H1 (cell line): ENCODE measurements around the gene BMERB1. TPM values are rescaled to one million over a fixed set of nuclear protein-coding genes. Genes with fewer than 3 reads are reported as not detected.

Experiments
- CTCF ChIA-PET: fragments of 300-600 bp; sonication (Branson Sonifier 250); formaldehyde crosslinking; loops from one replicate; lab custom pipeline; 2021; ENCODE audit not compliant: partially characterized antibody; lab: Charles Lee
- POLR2A ChIA-PET: fragments of 300-600 bp; sonication (Branson Sonifier 250); formaldehyde crosslinking; loops from one replicate; lab custom pipeline; 2021; ENCODE audit warnings: inconsistent platforms; ENCODE audit not compliant: partially characterized antibody; lab: Charles Lee
- DNase-seq, 2 experiments: peaks; one replicate each; pipeline versions ENCODE4 v3.0.0 to v3.0.0-alpha.2; 2010 to 2022; ENCODE audit warnings: low spot score in 2 of 2, low read depth in 1 of 2, mixed read lengths in 1 of 2
- FAIRE-seq: peaks from 2 replicates; lab custom pipeline; 2011; peaks lifted over from hg19 to GRCh38; lab: Jason Lieb, UNC
- H2AFZ ChIP-seq: 2 replicates; pipeline ENCODE4 v1.8.1; 2012; ENCODE audit warnings: low read length, inconsistent platforms
- H2AK5ac ChIP-seq: 2 replicates; pipeline ENCODE4 v1.6.1; 2013; ENCODE audit warnings: low read depth, low read length
- H2BK120ac ChIP-seq: replicated peaks from 2 replicates; pipeline ENCODE3; 2013; ENCODE audit warnings: low read depth, low read length, inconsistent platforms
- H2BK12ac ChIP-seq: 2 replicates; pipeline ENCODE4 v1.6.1; 2013; ENCODE audit warnings: low read depth, low read length
- H2BK15ac ChIP-seq: 2 replicates; pipeline ENCODE4 v1.6.1; 2013; ENCODE audit warnings: low read length
- H2BK20ac ChIP-seq: 2 replicates; pipeline ENCODE4 v1.6.1; 2013; ENCODE audit warnings: low read length
- H2BK5ac ChIP-seq: 2 replicates; pipeline ENCODE4 v1.6.1; 2013; ENCODE audit warnings: low read depth, low read length
- H3K14ac ChIP-seq: 2 replicates; pipeline ENCODE4 v1.6.1; 2013; ENCODE audit warnings: inconsistent platforms; ENCODE audit not compliant: insufficient read length
- H3K18ac ChIP-seq: 2 replicates; pipeline ENCODE4 v1.6.1; 2013; ENCODE audit warnings: low read length; ENCODE audit errors: extremely low read depth
- H3K23ac ChIP-seq: 2 replicates; pipeline ENCODE4 v1.6.1; 2013; ENCODE audit warnings: inconsistent platforms; ENCODE audit not compliant: insufficient read length
- H3K23me2 ChIP-seq: 2 replicates; pipeline ENCODE4 v1.6.1; 2013; ENCODE audit warnings: low read depth, low read length
- H3K27ac ChIP-seq: 2 replicates; pipeline ENCODE4 v1.6.1; 2011; ENCODE audit warnings: low read depth, low read length, inconsistent platforms
- H3K27me3 ChIP-seq, 4 experiments: replicated peaks in 1 of 4; 1 replicate in 1 of 4; 2 replicates in 3 of 4; pipeline versions ENCODE4 v1.6.1 to v1.8.1; 2011 to 2013; ENCODE audit warnings: low read length in 3 of 4, mild to moderate bottlenecking in 3 of 4, inconsistent platforms in 2 of 4, mixed read lengths in 2 of 4, moderate library complexity in 1 of 4; ENCODE audit not compliant: control insufficient read depth in 3 of 4, insufficient read depth in 3 of 4; ENCODE audit errors: extremely low read depth in 1 of 4
- H3K36me3 ChIP-seq, 4 experiments: 2 replicates each; pipeline versions ENCODE4 v1.6.1 to v1.8.1; 2011 to 2013; ENCODE audit warnings: mild to moderate bottlenecking in 4 of 4, low read length in 3 of 4, moderate library complexity in 2 of 4, control low read depth in 1 of 4, inconsistent platforms in 1 of 4; ENCODE audit not compliant: insufficient read depth in 4 of 4, control insufficient read depth in 2 of 4
- H3K4ac ChIP-seq: replicated peaks from 2 replicates; pipeline ENCODE3; 2013; ENCODE audit warnings: low read length, low read depth, mixed read lengths, inconsistent platforms; ENCODE audit not compliant: insufficient read length
- H3K4me1 ChIP-seq, 4 experiments: replicated peaks in 1 of 4; 1 replicate in 1 of 4; 2 replicates in 3 of 4; pipeline versions ENCODE4 v1.6.1 to v1.8.1; 2011 to 2013; ENCODE audit warnings: low read length in 3 of 4, inconsistent platforms in 2 of 4, mixed read lengths in 1 of 4; ENCODE audit not compliant: insufficient read depth in 4 of 4, control insufficient read depth in 3 of 4
- H3K4me2 ChIP-seq, 2 experiments: 2 replicates each; pipeline versions ENCODE4 v1.6.1 to v1.8.1; 2011 to 2013; ENCODE audit warnings: low read depth in 2 of 2, low read length in 2 of 2, control low read depth in 1 of 2, inconsistent platforms in 1 of 2, mild to moderate bottlenecking in 1 of 2; ENCODE audit not compliant: insufficient read depth in 1 of 2
- H3K4me3 ChIP-seq, 4 experiments: fragments of 200-600, 300-600 bp in 1 of 4; sonication (generic), shearing (Covaris generic), sonication (Bioruptor Twin) in 1 of 4; 2 replicates each; pipeline versions ENCODE4 v1.5.1 to v1.8.1; 2011 to 2016; ENCODE audit warnings: low read length in 4 of 4, low read depth in 3 of 4, control low read depth in 2 of 4, inconsistent platforms in 2 of 4, mild to moderate bottlenecking in 2 of 4, mixed read lengths in 1 of 4, moderate library complexity in 1 of 4; ENCODE audit not compliant: insufficient read depth in 2 of 4; ENCODE audit errors: extremely low read depth in 1 of 4
- H3K56ac ChIP-seq: replicated peaks from 2 replicates; pipeline ENCODE3; 2013; ENCODE audit warnings: low read depth, mild to moderate bottlenecking, mixed read lengths, low read length, inconsistent platforms; ENCODE audit not compliant: insufficient read length
- H3K79me1 ChIP-seq: 2 replicates; pipeline ENCODE4 v1.6.1; 2013; ENCODE audit warnings: low read depth, low read length, control low read depth
- H3K79me2 ChIP-seq, 2 experiments: 2 replicates each; pipeline versions ENCODE4 v1.6.1 to v1.8.1; 2012 to 2013; ENCODE audit warnings: low read length in 2 of 2, mild to moderate bottlenecking in 2 of 2, inconsistent platforms in 1 of 2; ENCODE audit not compliant: insufficient read depth in 2 of 2, control insufficient read depth in 1 of 2
- H3K9ac ChIP-seq, 4 experiments: replicated peaks in 1 of 4; 1 replicate in 1 of 4; 2 replicates in 3 of 4; pipeline versions ENCODE4 v1.6.1 to v1.8.1; 2011 to 2013; ENCODE audit warnings: low read depth in 3 of 4, low read length in 3 of 4, control low read depth in 2 of 4, mild to moderate bottlenecking in 2 of 4, moderate library complexity in 2 of 4, inconsistent platforms in 1 of 4; ENCODE audit errors: extremely low read depth in 1 of 4
- H3K9me3 ChIP-seq, 2 experiments: 2 replicates each; pipeline versions ENCODE4 v1.6.1 to v1.8.1; 2012 to 2013; ENCODE audit warnings: mild to moderate bottlenecking in 2 of 2, moderate library complexity in 2 of 2, control low read depth in 1 of 2, inconsistent platforms in 1 of 2, low read depth in 1 of 2, low read length in 1 of 2, mixed read lengths in 1 of 2; ENCODE audit not compliant: insufficient read depth in 2 of 2
- H4K20me1 ChIP-seq, 2 experiments: replicated peaks in 1 of 2; 2 replicates each; pipeline versions ENCODE3 to v1.8.1; 2011 to 2013; ENCODE audit warnings: inconsistent platforms in 2 of 2, low read length in 2 of 2, mild to moderate bottlenecking in 1 of 2; ENCODE audit not compliant: insufficient read depth in 2 of 2, control insufficient read depth in 1 of 2
- H4K5ac ChIP-seq: 2 replicates; pipeline ENCODE4 v1.6.1; 2013; ENCODE audit warnings: low read length, low read depth, mixed read lengths, inconsistent platforms; ENCODE audit not compliant: insufficient read length
- H4K8ac ChIP-seq: 2 replicates; pipeline ENCODE4 v1.8.0; 2013; ENCODE audit warnings: mild to moderate bottlenecking, moderate library complexity, low read length, inconsistent platforms; ENCODE audit not compliant: insufficient read depth; ENCODE audit errors: extremely low read depth
- H4K91ac ChIP-seq: replicated peaks from 2 replicates; pipeline ENCODE3; 2013; ENCODE audit warnings: low read length, mixed read lengths, inconsistent platforms; ENCODE audit not compliant: insufficient read length
- ATF3 ChIP-seq: IDR thresholded peaks from 2 replicates; pipeline ENCODE4 v1.6.1; 2011; ENCODE audit warnings: low read depth, mild to moderate bottlenecking, low read length; ENCODE audit not compliant: insufficient read depth
- BACH1 ChIP-seq: IDR thresholded peaks from 2 replicates; pipeline ENCODE4 v1.6.1; 2012; ENCODE audit warnings: low read length, improper control_type of control experiment
- BCL11A ChIP-seq, 2 experiments: IDR thresholded peaks; one replicate each; pipeline ENCODE4 v1.6.1; 2011; ENCODE audit warnings: low read depth in 2 of 2, low read length in 2 of 2, mild to moderate bottlenecking in 2 of 2
- CBX8 ChIP-seq: fragments of 300-800, 300-1000 bp; sonication (generic); IDR thresholded peaks from 2 replicates; pipeline ENCODE4 v1.7.1; 2016; ENCODE audit warnings: low read depth, low read length, borderline replicate concordance
- KDM4A ChIP-seq: IDR thresholded peaks from one replicate; pipeline ENCODE4 v1.7.1; 2012; ENCODE audit warnings: low read depth, mild to moderate bottlenecking, moderate library complexity, low read length, inconsistent platforms; ENCODE audit not compliant: severe bottlenecking
- MAFK ChIP-seq: IDR thresholded peaks from 2 replicates; pipeline ENCODE4 v1.6.1; 2012; ENCODE audit warnings: low read depth, mild to moderate bottlenecking, improper control_type of control experiment, low read length
- NANOG ChIP-seq: IDR thresholded peaks from 2 replicates; pipeline ENCODE4 v1.6.1; 2011; ENCODE audit warnings: low read length, low read depth, mild to moderate bottlenecking, inconsistent platforms; ENCODE audit not compliant: insufficient read depth, poor library complexity, severe bottlenecking
- POLR2AphosphoS5 ChIP-seq: IDR thresholded peaks from 2 replicates; pipeline ENCODE4 v1.6.1; 2011; ENCODE audit warnings: low read depth, low read length
- SP2 ChIP-seq: IDR thresholded peaks from 2 replicates; pipeline ENCODE4 v1.6.1; 2012; ENCODE audit warnings: mild to moderate bottlenecking, low read length, inconsistent platforms
- SP4 ChIP-seq: IDR thresholded peaks from 2 replicates; pipeline ENCODE4 v1.6.1; 2012; ENCODE audit warnings: low read length, inconsistent platforms
- TAF7 ChIP-seq: optimal IDR thresholded peaks from 2 replicates; pipeline ENCODE3; 2011; ENCODE audit warnings: low read depth, mild to moderate bottlenecking, inconsistent platforms, low read length, moderate library complexity, borderline replicate concordance
- USF2 ChIP-seq: IDR thresholded peaks from 2 replicates; pipeline ENCODE4 v1.6.1; 2011; ENCODE audit warnings: low read length, improper control_type of control experiment
- WGBS, 2 experiments: shearing (Covaris generic) in 1 of 2; methylation state at CpG; one replicate each; pipeline versions ENCODE4 v1.1.6 to v1.1.7; 2013 to 2015; ENCODE audit warnings: low lambda C conversion rate in 2 of 2, mixed read lengths in 2 of 2, inconsistent platforms in 1 of 2, low coverage in 1 of 2, missing lambda C conversion rate in 1 of 2; ENCODE audit not compliant: insufficient replicate concordance in 2 of 2, insufficient coverage in 1 of 2, insufficient read length in 1 of 2; ENCODE audit errors: extremely low coverage in 1 of 2, missing lambda C conversion rate in 1 of 2; 5-methylcytosine and 5-hydroxymethylcytosine counted together
- polyA plus RNA-seq, 7 experiments: library from polyadenylated mRNA; depleted of rRNA in 3 of 7; stranded (reverse) in 5 of 7; unstranded in 2 of 7; fragments of >200 nt in 5 of 7; fragments of 200-250 nt in 2 of 7; gene quantifications; 1 replicate in 5 of 7; 2 replicates in 1 of 7; 4 replicates in 1 of 7; pipeline versions ENCODE4 v1.2.1 to v1.2.3, GENCODE V29; 2011 to 2013; ENCODE audit warnings: missing spikeins in 2 of 7, mixed read lengths in 2 of 7
- total RNA-seq: library from RNA; stranded (reverse); fragmentation: NEBNext Ultra II Directional; extraction: Animal tissue kit (Norgen Biotek cat#: 25700); gene quantifications from 2 replicates; pipeline ENCODE4 v1.2.1, GENCODE V29; 2021

BMERB1 gene
- total and polyA plus RNA-seq, 2 of the 8 experiments (the other 6 are each of a cell fraction or from before 2014, with no cell fraction given): 23.5 to 27.1 TPM

GRCh38 chr16:15607700-15608396 is 173.5 kb downstream of the BMERB1 start:
- Histone ChIP-seq H4K20me1 (peaks cover 0 to 3% of the 10 kb centered on the region in 2 experiments), H2AK5ac (no peak overlapping the region), H3K79me1 (no peaks in the 10 kb centered on the region), H3K4me3 (no peak overlapping the region), H3K4ac (no peak overlapping the region), H3K14ac (no peak overlapping the region), H3K56ac (no peak overlapping the region), H3K27ac (0 out of 2 replicates have a peak overlapping the region, but pooled peaks have one; percentile 39), H3K9me3 (no peaks in the 10 kb centered on the region), H3K18ac (no peak overlapping the region), H3K23ac (no peak overlapping the region), H2BK5ac (no peak overlapping the region), H4K5ac (no peak overlapping the region), H3K23me2 (no peaks in the 10 kb centered on the region), H2BK12ac (no peak overlapping the region), H3K27me3 (no peaks in the 10 kb centered on the region), H3K4me1 (no peaks in the 10 kb centered on the region), H4K8ac (no peak overlapping the region), H3K36me3 (peaks cover 12 to 39% (median 37%) of the 10 kb centered on the region in 4 experiments), H2BK15ac (no peak overlapping the region), H2AFZ (no peak overlapping the region), H3K9ac (no peak overlapping the region), H4K91ac (no peak overlapping the region), H2BK120ac (no peak overlapping the region), H3K4me2 (no peak overlapping the region), H2BK20ac (no peak overlapping the region), H3K79me2 (no peaks in the 10 kb centered on the region)
- 93% methylated on average over 13 of the region's 13 CpGs; no CpG with 5 or more reads in 1 of the 2 experiments for WGBS, 2 experiments
- CTCF ChIA-PET: interaction anchor here (0.7 to 1.0 kb wide), 3 partner anchors 11 to 34 kb away, joined by 3 read pairs; partner anchors contain the start of gene MARF1
- DNase-seq (no peak), FAIRE-seq (no peak)
- POLR2A ChIA-PET: no interaction called here
- TF ChIP-seq USF2 (no peak), BACH1 (no peak), SP4 (no peak), ATF3 (no peak), BCL11A (IDR thresholded peaks at IDR 0.05; ENCODE audit: low read depth in 2 of 2, low read length in 2 of 2) (no peak), POLR2AphosphoS5 (no peak), CBX8 (no peak), MAFK (no peak), TAF7 (no peak), KDM4A (no peak), SP2 (no peak), NANOG (no peak)
